SK-N-SH treated with all-trans-retinoic acid at 6 μM for 48 hours (cell line): ENCODE data around the gene DDI2.

Source experiments
- ARNTL ChIP-seq: fragments of 450-650 bp; formaldehyde crosslinking; IDR thresholded peaks from 2 replicates; pipeline ENCODE4 v1.5.0; 2020; ENCODE audit warnings: low read depth, mild to moderate bottlenecking, moderate library complexity, borderline replicate concordance
- ESRRG ChIP-seq: fragments of 250-450 bp; sonication (Bioruptor Pico); IDR thresholded peaks from 2 replicates; pipeline ENCODE4 v1.6.1; 2021; ENCODE audit warnings: mild to moderate bottlenecking
- ISL1 ChIP-seq: fragments of 250-450 bp; sonication (Bioruptor Pico); IDR thresholded peaks from 2 replicates; pipeline ENCODE4 v2.1.2; 2022; ENCODE audit warnings: mild to moderate bottlenecking, moderate library complexity
- TCF4 ChIP-seq: fragments of 250-450 bp; sonication (Bioruptor Pico); IDR thresholded peaks from 2 replicates; pipeline ENCODE4 v1.8.0; 2021; ENCODE audit warnings: mild to moderate bottlenecking, moderate library complexity, borderline replicate concordance
- ZFP3 ChIP-seq: fragments of 250-450 bp; sonication (Bioruptor Pico); IDR thresholded peaks from 2 replicates; pipeline ENCODE4 v1.5.0; 2020; ENCODE audit warnings: mild to moderate bottlenecking, moderate library complexity
- ZNF565 ChIP-seq: fragments of 450-650 bp; formaldehyde crosslinking; conservative IDR thresholded peaks from 2 replicates; pipeline ENCODE4 v1.5.0; 2020; ENCODE audit warnings: low read depth, mild to moderate bottlenecking, moderate library complexity
- TF ChIP-seq, protein P1 (sequence below): fragments of 250-450 bp; sonication (Bioruptor Pico); IDR thresholded peaks from 2 replicates; pipeline ENCODE4 v1.5.1; 2021; ENCODE audit warnings: mild to moderate bottlenecking, moderate library complexity
- TF ChIP-seq, protein P2 (sequence below): fragments of 250-450 bp; sonication (Bioruptor Pico); IDR thresholded peaks from 2 replicates; pipeline ENCODE4 v1.8.0; 2020; ENCODE audit warnings: mild to moderate bottlenecking, moderate library complexity, borderline replicate concordance

DNA sequence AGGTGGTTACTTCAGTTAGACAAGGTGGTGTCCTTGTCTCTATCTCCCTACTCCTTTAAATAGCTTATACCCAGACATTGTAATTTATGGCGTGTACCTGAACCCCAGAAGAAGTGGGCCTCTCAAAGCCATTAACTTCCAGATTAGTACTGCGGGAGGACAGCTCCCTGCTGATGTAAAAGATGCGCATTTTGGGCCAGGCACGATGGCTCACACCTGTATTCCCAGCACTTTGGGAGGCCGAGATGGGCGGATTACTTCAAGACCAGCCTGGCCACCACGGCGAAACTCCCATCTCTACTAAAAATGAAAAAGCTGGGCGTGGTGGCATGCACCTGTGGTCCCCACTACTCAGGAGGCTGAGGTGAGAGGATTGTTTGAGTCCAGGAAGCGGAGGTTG is 51.8 kb downstream of the DDI2 start:
- TF ChIP-seq TCF4 (CRISPR knock-in tag) = no peak
- no peak for TF ChIP-seq ZNF565
- TF ChIP-seq ESRRG (CRISPR knock-in tag) = no peak
- TF ChIP-seq, protein P1, sequence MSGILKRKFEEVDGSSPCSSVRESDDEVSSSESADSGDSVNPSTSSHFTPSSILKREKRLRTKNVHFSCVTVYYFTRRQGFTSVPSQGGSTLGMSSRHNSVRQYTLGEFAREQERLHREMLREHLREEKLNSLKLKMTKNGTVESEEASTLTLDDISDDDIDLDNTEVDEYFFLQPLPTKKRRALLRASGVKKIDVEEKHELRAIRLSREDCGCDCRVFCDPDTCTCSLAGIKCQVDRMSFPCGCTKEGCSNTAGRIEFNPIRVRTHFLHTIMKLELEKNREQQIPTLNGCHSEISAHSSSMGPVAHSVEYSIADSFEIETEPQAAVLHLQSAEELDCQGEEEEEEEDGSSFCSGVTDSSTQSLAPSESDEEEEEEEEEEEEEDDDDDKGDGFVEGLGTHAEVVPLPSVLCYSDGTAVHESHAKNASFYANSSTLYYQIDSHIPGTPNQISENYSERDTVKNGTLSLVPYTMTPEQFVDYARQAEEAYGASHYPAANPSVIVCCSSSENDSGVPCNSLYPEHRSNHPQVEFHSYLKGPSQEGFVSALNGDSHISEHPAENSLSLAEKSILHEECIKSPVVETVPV = no peak
- TF ChIP-seq, protein P2, sequence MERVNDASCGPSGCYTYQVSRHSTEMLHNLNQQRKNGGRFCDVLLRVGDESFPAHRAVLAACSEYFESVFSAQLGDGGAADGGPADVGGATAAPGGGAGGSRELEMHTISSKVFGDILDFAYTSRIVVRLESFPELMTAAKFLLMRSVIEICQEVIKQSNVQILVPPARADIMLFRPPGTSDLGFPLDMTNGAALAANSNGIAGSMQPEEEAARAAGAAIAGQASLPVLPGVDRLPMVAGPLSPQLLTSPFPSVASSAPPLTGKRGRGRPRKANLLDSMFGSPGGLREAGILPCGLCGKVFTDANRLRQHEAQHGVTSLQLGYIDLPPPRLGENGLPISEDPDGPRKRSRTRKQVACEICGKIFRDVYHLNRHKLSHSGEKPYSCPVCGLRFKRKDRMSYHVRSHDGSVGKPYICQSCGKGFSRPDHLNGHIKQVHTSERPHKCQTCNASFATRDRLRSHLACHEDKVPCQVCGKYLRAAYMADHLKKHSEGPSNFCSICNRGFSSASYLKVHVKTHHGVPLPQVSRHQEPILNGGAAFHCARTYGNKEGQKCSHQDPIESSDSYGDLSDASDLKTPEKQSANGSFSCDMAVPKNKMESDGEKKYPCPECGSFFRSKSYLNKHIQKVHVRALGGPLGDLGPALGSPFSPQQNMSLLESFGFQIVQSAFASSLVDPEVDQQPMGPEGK (CRISPR knock-in tag) = no peak
- TF ChIP-seq ZFP3 (CRISPR knock-in tag) = no peak
- no peak for TF ChIP-seq ISL1 (CRISPR knock-in tag)
- no peak for TF ChIP-seq ARNTL (CRISPR knock-in tag)
